IPS DF 19.7 (cell line): Measurements from ENCODE around the gene AADACL4.

Experiments
- DNase-seq: peaks from one replicate; pipeline ENCODE4 v3.0.0-alpha.2; 2013; ENCODE audit warnings: low read depth, low spot score

The AADACL4 gene

DNA sequence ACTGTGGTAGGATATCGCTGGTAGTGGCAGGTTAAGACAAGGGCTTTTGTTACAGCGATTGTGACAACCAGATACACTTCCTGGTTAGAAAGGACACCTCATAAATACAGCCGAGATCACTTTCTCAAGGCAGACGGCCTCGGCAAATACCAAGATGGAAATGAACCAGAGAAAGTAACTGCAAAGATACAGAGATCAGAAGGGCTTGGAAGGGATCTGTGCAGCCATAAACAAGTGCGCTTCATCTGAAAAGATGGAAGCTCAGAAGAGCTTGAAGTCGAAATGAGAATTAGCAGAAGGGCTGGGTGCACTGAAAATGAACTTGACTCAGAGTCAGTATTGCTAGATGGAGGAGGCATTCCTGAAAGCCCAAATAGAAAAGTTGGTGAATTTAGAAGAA, 32.9 kb upstream of the AADACL4 start:
- no peak for DNase-seq

DNA sequence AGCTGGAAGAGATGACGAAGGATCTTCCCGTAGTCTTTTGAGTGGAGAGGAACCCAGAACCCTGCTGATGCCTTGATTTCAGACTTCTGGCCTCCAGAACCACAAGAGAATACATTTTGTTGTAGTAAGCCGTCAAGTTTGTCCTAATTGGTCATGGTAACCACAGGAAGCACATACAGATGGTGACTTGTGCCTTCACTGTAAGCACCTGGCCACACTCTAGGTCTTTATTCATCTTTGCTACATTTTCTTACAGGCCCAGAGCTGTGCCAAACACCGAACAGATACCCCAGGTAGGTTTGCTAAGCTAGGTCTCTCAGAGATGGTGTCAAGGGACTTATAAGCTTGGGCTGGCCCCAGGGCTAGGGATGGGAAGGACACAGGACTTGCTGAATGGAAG, 30.7 kb upstream of the AADACL4 start:
- no peak for DNase-seq

DNA sequence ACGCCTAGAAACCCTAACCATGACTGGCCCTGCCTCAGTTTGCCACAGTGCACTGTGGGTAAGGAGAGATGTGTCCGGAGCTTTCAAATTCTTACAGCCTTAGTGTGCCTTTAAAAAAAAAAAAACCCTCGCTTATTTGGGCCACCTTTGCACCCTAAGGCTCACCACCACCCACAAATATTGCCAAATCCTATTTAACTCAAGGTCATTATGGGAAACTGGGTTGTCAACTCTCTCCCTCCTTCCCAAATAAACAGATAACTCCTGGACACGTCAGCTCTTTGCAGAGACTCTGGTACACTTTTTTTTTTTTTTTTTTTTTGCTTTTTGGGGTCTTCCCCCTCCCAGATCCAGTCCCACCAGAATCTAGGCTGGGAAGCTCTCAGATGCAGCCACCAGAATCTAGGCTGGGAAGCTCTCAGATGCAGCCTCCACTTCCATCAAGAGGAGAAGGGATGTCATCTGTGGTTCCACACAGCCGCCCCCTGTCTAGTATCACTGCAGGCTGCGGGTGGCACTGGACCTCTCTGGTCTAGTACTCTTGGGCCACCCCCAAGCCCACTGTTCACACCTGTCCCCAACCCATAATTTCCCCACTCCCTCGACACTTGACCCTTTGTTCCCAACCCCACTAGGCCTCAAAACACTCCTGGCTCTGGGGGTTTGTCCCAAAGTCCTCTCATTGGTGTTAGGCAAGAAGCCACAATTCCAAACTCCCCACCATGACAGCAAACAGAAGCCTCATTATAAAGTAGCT, 29.3 kb upstream of the AADACL4 start:
- no peak for DNase-seq

DNA sequence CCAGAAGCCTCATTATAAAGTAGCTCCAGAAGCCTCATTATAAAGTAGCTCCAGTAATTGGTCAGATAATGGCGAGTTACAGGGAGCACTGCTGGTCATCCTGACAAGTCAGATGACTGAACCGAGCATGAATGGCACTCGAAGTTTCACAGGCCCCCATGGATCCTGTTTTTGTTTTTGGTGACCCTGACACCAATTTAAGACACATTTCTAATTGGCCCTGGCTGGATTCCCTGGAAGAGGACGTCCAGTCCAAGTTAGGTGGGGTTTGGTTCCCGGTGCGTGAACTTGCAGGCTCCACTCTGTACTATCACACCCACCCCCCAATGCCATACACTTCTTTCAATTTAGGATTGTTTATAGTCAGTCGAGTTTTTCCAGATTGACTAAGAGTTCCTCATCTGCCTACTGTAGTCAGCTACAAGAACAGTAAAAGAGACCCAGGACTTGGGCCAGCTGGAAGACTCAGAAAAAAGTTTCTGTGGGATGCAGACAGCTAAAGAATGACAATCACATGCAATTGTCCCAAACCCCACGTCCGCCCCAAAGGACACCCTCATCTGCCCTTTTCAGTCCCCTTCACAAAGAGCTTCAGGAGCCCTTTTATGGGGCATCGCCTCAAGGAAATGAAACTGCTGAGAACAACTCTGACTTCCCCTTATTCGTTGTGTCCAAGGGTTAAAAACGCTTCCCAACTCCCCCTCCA, 28.6 kb upstream of the AADACL4 start:
- DNase-seq = no peak

DNA sequence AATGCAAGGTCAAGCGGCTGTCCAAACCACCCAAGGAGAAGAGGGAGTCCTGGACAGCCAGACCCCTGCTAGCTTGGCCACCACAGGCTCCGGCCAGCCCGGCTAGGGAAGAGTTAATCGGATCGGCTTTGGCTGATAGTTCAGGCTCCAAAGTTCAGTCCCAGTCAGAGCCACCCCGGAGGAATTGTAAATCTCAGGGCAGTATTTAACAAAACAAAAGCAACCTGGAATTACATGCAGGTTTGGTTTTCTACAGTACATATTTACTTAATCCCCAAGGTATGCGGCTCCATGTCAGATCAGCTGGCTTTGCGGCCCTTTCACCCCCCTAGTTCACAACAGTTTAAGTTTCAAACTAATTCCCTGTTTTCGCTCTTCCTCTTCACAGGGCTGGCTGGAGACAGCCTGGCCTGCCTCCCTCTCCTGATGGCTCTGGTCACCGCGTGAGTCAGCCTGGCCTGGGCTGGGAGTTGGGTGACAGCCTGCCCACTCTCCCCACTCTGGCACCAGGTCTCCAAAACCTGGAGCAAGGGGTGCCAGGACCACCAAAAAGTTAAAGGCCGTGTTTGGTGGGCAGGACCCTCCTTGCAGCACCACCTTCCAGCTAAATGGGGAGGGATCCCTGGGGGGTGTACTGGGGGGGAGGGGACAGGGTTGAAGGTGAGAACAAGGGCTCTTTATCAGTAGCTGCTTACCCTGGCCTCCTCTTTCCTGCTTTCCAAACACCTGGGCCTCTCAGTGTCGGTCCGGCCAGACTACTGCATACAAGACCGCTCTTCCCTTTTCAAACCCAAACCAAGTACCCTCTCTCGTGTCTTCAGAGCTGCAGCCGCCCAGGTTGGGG, 27.8 kb upstream of the AADACL4 start:
- no peak for DNase-seq

DNA sequence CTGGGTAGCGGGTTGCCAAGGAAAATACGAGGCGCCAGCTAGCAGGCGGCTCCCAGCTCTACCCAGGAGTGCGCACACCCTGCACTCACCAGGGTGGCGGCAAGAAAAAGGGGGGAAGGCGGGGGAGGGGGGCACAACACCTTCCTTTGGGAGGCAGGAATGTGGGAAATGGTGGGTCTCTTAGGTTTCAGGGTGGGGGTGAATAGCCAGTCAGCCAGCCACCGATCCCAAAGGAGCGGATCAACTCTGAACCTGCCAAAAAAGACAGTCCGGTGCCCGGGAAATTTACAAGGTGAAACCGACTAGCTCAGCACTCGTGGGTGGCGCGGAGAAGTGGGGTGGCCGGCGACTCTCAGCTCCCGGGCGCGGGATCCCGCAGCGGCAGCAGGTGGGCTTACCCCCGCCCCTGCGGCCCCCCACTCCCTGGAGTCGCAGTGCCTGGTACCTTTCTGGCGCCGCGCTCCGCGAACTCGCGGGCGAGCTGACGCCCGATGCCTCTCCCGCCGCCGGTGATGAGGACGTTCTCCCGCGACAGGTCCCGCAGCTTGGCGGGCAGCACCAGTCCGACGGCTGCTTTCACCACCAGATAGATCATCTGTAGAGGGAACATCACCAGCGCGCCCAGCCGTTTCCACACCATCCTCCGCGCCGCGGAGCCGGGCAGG, 27.0 kb upstream of the AADACL4 start:
- no peak for DNase-seq

DNA sequence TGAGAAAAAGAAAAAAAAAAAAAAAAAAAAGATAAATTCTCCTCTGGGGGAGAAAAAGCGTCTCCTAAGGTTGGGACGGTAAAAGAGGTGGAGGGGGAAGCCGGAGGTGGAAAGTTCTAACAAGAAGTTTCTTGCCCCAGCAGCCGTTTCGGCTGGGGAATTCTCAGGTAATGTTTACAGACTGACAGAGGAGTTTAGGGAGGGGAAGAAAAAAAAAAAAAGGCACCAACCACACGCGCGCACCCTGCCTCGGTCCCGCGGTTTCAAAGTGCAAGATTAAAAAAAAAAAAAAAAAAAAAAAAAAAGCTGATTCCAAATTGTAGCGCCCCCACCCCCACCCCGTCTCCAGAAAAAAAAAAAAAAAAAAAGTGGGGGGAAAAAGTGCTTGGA, 26.4 kb upstream of the AADACL4 start:
- DNase-seq = no peak

DNA sequence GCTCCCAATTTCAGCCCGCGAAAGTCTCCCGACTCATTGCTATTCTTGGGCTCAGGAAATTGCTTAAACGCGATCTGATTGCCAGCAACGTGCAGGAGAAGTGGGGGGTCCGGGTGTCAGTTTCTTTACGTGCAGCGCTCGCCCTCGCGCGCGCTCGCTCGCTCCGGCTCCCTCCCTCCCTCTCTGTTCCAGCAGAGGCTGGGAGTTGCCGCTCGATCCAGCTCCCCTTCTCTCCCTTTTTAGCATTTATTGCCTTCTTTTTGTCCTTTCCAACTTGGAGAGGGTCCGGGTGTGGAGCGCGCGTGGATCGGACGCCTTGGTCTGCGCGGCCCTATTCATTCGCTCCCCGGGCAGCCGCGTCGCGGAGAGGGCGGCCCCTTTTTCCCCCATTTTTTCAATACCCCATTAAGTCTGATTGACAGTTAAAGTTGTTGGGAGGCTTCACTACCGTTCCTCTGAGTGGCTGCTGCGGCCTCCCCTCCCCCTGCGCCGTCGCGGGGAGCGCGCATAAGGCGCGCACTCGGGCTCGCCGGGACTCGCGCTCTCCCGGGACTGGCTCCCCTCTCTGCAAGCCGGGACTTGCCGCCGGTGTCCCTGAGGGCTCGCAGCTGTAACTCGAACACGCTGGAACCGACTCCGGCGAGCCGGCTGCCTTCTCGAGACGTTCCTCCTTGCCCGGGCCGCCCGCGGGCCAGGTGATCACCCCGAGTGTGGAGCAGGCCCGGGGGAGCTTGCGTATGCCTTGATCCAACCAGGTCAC, 25.8 kb upstream of the AADACL4 start, which contains the start of gene DHRS3:
DHRS3 (minus strand) TSS at position 310 of the 760 bp plus-strand sequence. CDS start 862 bp downstream, outside the sequence.
- no peak for DNase-seq

DNA sequence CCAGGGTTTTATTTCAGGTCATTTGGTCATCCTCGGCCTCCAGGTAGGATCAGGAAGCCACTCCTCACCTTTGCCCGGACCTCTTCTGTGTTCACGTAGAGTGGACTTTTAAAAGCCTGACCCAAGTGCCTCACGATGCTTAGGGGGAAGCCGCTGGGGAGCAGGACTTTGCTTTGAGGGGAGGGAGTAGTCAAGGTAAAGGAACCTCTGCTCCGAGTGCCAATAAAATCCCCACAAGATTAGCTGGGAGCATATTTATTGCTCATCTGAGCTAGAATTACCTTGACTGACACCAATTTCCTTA, 25.3 kb upstream of the AADACL4 start:
- DNase-seq = no peak

DNA sequence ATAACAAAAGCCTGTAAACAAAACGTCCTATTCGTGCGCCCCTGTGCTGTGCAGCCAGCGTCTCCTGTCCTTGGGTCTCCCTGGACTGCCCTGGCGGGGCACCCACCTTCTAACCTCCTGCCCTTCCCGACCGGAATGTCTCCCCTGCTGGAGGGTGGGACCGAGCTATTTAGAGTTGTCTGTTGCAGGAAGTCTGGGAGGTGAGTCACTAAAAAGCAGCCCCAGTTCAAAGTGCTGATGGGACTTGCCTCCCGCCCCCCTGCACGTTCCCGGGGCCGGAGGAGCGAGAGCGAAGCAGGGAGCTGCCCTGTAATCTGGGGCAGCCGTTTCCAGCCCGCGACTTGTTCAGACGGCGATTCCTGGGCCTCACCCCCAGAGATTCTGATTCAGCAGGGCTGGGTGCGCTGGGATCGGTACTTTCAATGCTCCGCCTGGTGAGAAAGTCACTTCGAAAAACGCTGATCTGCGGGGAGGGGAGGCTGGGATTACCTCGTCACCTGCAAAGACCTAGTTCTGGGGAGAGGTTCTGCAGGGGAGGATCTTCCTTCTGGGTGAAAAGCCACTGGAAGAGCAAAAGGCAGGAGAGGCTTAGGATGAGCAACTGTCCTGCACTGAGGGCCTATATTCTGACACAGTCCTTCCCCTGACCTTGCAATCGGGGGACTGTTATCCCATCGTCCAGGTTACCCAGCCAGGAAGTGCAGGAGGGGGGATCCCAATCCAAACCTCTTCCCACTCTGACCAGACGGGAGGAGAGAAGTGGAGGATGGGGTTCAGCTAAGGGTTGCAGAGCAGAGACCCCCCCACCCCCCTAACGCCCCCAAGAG, 24.7 kb upstream of the AADACL4 start:
- DNase-seq = no peak

DNA sequence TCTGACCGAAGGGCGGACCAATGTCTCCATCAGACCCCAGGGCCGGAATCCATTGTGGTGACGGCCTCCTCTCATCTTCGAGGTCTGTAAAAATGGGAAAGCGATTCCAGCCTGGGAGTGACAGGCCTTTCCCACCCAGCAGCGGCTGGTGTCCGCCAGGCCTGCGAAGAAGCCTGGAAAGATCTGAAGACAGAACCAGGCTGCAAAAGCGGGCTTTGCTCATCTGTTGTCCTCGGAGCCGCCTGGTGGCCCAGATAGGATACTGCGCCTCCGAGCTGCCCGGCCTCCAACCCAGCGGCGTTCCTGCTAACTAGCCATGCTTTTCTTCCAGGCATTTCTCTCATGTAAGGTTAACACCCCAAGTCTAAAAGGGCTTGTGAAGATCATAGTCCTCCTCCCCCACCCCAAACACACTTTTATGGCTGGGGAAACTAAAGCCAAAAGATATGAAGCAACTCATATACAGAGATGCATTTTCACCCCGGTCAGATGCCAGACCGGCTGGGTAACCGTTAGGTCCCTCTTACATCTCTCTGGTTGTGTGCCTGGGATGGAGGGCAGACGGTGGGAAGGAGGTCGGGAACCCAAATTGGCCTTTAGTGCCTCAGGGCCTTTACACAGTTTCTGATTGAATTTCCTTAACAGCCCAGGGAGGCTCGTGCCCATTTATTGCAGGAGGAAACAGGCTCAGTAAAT, 23.9 kb upstream of the AADACL4 start:
- DNase-seq = no peak

DNA sequence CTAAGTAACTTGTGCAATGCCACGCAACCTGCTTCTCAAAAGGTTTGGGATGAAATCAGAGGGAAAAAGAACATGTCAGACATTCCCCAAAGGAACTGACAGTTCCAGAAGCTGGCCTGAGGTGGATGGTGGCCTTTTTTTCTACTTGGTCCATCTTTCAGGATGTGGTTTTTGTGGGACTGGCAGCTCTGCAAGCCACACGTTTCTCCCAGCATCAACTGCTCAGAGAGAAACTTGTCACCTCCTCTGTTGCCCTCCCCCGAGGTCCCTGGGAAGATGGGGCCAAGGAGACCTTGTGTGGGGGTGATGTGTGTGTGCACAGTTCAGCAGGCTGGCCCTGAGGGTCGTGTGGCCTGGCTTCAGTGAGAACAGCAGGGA, 23.4 kb upstream of the AADACL4 start:
- DNase-seq = no peak

DNA sequence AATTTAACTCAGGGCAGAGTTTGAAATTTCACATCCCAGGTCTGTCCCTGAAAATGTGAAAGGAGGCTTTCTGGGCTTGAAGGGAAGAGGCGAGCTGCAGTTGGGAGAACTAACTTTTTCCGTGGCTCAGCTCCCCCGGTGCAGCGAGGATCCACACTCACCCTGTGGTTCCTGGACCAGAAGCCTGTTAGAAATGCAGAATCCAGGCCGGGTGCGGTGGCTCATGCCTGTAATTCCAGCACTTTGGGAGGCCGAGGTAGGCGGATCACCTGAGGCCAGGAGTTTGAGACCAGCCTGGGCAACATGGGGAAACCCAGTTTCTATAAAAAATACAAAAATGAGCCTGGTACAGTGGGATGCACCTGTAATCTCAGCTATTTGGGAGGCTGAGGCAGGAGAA, 23.0 kb upstream of the AADACL4 start:
- no peak for DNase-seq

DNA sequence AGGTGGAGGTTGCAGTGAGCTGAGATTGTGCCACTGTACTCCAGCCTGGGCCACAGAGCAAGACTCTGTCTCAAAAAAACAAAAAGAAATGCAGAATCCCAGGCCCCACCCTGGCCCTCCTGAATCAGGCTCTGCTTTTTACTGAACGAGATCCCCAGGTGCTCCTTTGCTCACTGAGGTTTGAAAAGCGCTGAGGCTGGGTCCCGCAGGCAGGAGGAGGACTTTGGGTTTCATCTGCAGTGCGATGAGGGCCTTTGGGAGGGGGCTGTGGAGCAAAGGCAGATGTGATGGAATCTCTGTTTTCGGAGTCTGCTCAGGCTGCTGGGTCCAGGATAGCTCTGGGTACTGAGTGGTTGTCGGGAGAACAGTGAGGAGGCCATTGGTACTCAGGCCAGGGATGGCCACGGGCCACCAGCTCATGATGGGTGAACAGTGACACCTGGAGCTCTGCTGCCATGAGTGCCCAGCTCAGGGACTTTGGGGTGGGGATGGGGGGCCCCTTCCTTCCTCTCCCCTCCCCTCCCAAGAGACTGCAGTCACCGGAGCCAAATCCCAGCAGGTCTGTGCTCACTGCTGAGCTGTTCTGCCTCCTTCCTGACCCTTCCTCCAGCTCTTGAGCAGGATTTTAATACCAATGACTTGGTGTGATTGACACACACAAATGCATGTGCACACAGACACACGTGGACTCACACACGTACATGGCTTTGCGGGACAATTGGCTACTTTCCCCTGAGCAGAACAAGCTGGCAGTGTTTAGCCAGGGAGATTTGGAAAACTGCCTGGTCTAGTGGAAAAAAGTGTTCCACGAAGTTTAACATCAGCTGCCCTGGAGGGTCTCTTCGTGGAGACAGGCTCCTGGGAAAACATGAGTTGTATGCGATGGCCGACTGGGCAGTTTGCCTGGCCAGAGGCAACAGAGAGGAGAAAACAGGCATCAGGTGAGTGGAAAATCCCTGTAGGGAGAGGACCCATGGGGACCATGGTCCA, 22.2 kb upstream of the AADACL4 start:
- no peak for DNase-seq

DNA sequence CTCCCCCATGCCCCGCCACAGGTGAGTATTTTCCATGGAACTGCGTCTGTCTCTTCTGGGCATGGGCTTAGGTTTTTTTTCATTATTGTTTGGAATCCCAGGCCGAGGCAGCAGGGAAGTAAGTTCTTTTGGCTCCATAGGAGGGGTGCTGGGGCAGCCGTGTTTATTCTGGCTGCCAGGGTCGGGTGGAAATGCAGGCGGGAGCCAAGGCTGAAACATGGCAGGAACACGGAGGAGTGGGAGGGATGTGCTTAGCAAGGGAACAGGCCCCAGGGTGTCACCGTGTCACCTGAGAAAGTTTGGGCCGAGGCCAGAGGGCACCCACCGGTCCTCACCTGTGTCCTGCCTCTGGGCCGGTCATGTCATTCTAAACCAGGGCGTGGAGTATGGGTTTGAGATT, 21.4 kb upstream of the AADACL4 start:
- DNase-seq = no peak

DNA sequence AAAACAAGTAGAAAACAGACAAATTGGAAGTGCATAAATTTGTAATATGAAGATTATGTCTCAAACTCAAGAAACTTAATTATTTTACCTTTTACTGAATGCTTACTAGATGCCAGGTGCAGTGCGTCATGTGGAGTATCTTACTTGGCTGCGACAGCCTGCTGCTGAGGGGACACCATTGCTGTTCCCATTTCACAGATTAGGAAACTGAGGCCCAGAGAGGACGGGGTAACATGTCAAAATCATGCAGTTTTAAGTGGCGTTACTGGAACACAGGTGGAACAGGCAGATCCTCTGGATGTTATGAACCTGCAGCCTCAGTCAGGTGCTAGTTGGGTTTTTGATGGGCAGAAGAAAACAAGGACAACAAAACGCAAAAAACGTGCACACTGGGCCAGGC, 18.6 kb upstream of the AADACL4 start:
- no peak for DNase-seq

DNA sequence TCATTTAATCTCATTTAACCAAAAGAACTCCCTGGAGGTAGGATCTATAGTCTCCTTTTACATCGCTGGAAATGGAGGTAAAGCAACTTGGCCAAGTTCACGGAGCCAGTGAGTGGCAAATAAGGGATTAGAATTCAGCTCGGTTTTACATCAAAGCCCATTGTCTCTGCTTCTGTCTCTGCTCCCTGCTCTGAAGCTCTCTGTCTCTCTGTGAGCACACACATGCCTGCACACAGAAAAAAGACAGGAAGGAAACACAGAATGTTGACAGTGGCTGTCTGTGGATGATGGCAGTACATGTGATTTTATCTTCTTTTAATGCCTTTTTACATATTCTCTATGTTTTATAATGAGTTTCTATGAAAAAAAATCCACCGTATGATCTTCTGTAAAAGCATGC, 17.0 kb upstream of the AADACL4 start:
- DNase-seq = no peak

DNA sequence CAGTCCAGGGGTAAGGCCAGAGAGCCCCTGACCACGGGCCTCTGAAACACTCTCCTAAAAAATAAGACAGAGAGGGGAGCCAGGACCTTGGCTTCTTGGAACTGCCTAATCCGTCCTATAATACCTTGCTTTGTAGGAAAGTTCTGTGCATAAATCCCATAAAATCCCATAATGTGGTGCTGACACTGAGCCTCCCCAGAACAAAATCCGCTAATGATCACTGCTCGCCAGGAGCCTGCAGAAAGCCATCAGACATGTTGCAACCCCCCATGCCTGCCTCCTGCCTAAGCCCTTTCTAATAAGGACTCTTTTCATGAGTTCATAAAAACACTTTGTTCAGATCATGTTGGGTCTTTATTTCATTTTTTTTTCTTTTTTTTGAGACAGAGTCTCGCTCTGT, 16.6 kb upstream of the AADACL4 start:
- DNase-seq = no peak

DNA sequence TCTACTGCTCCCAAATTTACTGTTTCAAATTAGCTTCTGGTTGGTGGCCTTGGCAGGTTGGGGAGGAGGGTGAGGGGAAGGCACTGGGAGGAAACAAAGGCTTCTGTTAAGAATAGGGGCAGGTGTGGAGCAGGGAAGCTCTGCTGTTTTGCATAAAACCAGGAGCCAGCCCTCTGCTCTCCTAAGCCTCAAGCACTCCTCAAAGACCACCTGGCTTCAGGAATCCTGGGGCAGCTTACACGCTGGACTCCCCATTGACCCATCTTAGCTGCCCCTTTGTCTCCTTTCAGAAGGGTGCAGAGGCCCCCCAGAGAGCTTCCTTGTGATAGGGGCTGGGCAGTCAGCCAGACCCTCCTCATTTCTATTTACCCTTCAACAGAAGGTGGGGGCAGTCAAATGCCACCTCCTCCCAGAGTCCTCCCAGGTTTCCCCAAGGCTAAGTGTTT, 14.4 kb upstream of the AADACL4 start:
- DNase-seq = peak; percentile 69
